T47D (cell line): Measurements from ENCODE around the gene CEP126.
A peak's percentile ranks its signal among the peaks of the same experiment; 100 is the strongest.

ENCODE experiments used
- DNase-seq, 2 experiments: peaks; one replicate each; pipeline versions ENCODE4 v3.0.0 to v3.0.0-alpha.2; 2011 to 2012; ENCODE audit warnings: low read depth in 1 of 2, low spot score in 1 of 2
- JUND ChIP-seq: IDR thresholded peaks from 2 replicates; pipeline ENCODE4 v1.6.1; 2012; ENCODE audit warnings: low read depth
- in situ Hi-C: cut with HindIII; loops from 2 replicates; pipeline ENCODE4 v1.10.0; 2016; ENCODE audit warnings: low sequenced_read_pairs, low pct_unique_long_range_greater_than_20kb

CEP126 gene

GRCh38 chr11:101909087-101909486 is 5.7 kb upstream of the CEP126 start:
- no peak for TF ChIP-seq JUND
- in situ Hi-C loops = no loop called here
- no peak for DNase-seq

- no peak for TF ChIP-seq JUND
- in situ Hi-C loops = no loop called here
- peak in 1 of 2 experiments; percentile 19 for DNase-seq
These were observed 2.0 kb upstream of the CEP126 start for GRCh38 chr11:101912823-101913284.

GRCh38 chr11:101913656-101914055 is 1.2 kb upstream of the CEP126 start:
- in situ Hi-C loops = no loop called here
- DNase-seq = no peak

GRCh38 chr11:101914341-101914737 is 471 bp upstream of the CEP126 start:
- peak in 1 of 2 experiments; percentile 15 for DNase-seq
- in situ Hi-C loops = no loop called here
- TF ChIP-seq JUND = no peak

More at GRCh38 chr11:101913656-101914055, 1.2 kb upstream of the CEP126 start:
- TF ChIP-seq JUND = no peak

- peak in 1 of 2 experiments; percentile 27 for DNase-seq
- no peak for TF ChIP-seq JUND
- in situ Hi-C loops = no loop called here
These were observed 1.0 kb downstream of the CEP126 start for GRCh38 chr11:101915791-101916291.

GRCh38 chr11:101916422-101916821 is 1.6 kb downstream of the CEP126 start, which contains the start of gene ANGPTL5:
TSS of gene ANGPTL5 (minus strand) at chr11:101916522. CDS start at chr11:101907909, 8,613 bp downstream.
- in situ Hi-C loops = no loop called here
- no peak for TF ChIP-seq JUND

GRCh38 chr11:101917226-101917625 is 2.4 kb downstream of the CEP126 start:
- in situ Hi-C loops = no loop called here
- no peak for DNase-seq
- no peak for TF ChIP-seq JUND

More at GRCh38 chr11:101916422-101916821, 1.6 kb downstream of the CEP126 start, which contains the start of gene ANGPTL5:
- DNase-seq = no peak

- no peak for DNase-seq
- in situ Hi-C loops = no loop called here
- no peak for TF ChIP-seq JUND
These were observed 6.2 kb downstream of the CEP126 start for GRCh38 chr11:101920992-101921391.

- no peak for DNase-seq
- in situ Hi-C loops = no loop called here
- TF ChIP-seq JUND = no peak
These were observed 8.7 kb downstream of the CEP126 start for GRCh38 chr11:101923554-101923953.

- no peak for DNase-seq
- TF ChIP-seq JUND = no peak
- in situ Hi-C loops = no loop called here
These were observed 14.6 kb downstream of the CEP126 start for GRCh38 chr11:101929294-101929915.

GRCh38 chr11:101931692-101932091 is 16.9 kb downstream of the CEP126 start:
- no peak for DNase-seq
- in situ Hi-C loops = no loop called here
- TF ChIP-seq JUND = no peak

GRCh38 chr11:101940901-101941520 is 26.2 kb downstream of the CEP126 start:
- DNase-seq = no peak
- no peak for TF ChIP-seq JUND
- in situ Hi-C loops = no loop called here

- in situ Hi-C loops = no loop called here
- TF ChIP-seq JUND = no peak
- no peak for DNase-seq
These were observed 30.1 kb downstream of the CEP126 start for GRCh38 chr11:101944923-101945322.

GRCh38 chr11:101945448-101945847 is 30.6 kb downstream of the CEP126 start:
- in situ Hi-C loops = no loop called here
- DNase-seq = no peak
- TF ChIP-seq JUND = no peak
